HG02938 (cell line): ENCODE results near the gene DNASE1L1.

ENCODE experiments used
- ATAC-seq: cut with Tn5 transposase; IDR thresholded peaks from one replicate; pipeline ENCODE4 v1.9.1; 2021; ENCODE audit warnings: mild to moderate bottlenecking, moderate library complexity; ENCODE audit not compliant: unreplicated experiment

The DNASE1L1 gene

DNA sequence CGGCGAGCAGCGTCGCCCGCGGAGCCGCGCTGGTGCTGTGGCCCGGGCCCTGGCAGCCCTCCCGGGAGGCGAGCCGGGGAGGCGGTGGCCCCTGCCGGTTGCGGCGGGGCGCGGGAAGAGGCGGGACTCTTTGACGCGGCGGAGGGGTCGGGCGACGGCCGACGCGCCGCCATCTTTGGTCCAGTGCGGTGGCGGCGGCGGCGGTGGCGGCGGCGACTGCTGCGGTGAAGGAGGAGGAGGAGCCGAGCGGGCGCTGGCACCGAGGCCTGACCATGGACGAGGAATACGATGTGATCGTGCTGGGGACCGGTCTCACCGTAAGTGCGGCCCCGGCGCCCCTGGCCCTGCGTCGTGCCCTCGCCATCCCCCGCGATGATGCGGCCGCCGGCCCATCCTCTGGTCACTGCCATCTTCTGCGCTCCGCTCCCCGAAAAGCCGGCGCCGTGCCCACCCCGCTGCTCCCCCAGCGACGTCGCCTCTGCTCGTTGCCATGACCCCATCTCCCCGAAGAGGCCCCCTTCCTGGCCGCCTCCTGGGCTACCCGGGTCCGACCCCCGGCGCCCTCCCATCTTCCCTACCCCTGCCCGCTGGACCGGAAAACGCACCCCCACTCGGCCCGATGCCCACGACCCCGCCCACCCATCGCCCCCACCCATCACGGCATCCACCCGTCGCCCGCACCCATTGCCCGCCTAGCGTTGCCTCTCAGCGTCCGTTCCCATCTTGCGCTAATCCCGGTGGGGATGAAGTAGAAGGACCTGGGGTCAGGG lies 28.1 kb upstream of the DNASE1L1 start, which contains the start of gene GDI1:
Gene GDI1 (plus strand): TSS at position 172 of the 770 bp plus-strand sequence. CDS start 101 bp downstream, at position 273.
- ATAC-seq, result no peak

DNA sequence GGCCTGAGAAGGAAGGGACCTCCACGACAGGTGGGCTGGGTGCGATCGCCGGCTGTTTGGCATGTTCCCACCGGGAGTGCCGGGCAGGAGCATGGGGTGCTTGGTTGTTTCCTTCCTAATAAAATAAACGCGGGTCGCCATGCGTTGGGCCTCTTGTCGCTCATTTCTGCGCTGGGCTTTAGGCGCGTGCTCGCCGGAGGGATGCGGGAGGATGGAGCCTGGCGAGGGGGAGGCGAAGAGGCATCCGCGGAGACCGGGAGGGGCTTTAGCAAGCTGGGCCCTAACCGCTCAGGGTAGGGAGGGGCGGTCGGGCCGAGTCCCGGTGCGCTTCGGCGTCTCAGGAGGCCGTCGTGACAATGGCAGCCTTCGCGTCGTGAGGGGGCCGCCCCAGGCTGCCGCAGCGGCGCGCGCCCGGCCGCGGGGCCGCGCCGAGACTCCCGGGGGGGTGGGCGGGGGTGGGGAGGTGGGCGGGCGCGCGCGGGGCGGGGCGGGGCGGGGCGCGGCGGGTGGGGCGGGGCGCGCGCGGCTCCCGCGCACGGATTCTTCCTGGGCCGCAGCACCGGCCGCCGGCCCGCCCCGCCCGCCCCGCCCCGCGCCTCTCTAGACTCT lies 27.4 kb upstream of the DNASE1L1 start:
- ATAC-seq, result no peak

DNA sequence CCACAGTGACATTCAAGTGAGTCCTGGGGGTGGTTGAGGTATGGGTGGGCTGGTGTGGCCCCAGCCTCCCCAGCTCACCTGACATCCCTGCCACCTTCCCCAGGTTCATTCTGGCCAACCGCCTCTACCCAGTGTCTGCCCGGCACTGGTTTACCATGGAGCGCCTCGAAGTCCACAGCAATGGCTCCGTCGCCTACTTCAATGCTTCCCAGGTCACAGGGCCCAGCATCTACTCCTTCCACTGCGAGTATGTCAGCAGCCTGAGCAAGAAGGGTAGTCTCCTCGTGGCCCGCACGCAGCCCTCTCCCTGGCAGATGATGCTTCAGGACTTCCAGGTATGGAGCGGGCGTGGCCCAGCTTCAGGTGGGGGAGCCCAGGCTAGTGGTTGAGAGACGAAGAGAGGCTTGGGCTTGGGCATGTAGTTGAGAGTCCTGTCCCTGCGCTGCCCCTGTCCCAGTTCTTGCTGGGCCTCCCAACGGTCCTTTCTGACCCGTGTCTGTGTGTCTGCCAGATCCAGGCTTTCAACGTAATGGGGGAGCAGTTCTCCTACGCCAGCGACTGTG lies 26.2 kb upstream of the DNASE1L1 start:
- ATAC-seq, result no peak

DNA sequence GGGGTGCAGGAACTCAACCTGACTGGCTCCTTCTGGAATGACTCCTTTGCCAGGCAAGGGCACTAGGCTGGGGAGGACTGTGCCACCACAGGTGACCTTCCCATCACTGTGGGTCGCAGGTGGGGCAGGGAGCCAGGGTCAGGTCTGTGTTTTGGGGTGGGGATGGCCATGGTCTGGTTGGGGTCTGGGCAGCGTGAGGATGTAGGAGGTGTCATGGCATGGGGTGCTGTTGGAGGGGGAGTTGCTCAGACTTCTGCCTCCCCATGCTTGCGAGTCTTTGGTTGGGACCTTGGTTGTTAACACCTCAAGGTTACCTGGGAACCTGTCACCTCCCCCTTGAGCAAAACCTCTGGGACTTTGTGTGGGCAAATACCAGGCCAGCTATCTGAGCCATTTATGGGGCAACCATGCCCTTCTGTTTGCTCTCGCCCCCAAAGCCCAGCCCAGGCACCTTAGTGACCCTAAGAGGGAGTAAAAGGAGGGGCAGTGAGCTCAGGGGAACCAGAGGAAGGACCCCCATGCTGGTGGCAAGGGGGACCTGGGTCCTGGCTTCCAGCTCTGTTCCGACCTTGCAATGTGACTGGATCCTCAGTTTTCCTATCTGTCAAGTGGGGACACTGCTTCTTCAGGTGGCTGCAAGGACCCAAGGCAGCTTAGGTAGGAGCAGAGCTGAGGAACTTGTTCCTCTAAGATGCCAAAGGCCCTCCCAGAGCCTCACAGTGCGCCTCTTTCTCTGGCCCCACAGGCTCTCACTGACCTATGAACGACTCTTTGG lies 25.5 kb upstream of the DNASE1L1 start:
- ATAC-seq, result no peak

DNA sequence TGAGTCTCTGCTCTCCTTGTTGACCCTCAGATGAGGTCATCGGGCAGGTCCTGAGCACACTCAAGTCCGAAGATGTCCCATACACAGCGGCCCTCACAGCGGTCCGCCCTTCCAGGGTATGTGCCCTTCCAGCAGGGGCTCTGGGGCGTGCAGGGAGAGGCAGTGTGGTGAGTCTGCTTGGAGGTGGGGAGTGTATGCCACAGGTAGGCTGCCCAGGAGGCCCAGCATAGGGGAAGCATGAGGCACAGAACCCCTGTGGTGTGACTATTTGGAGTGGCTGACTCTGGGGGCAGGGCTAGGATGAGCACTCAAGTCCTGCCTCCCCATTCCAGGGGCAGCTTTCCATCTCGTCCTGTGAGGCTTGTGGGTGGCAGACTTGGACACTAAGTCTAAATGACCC lies 24.6 kb upstream of the DNASE1L1 start:
- ATAC-seq, result no peak

DNA sequence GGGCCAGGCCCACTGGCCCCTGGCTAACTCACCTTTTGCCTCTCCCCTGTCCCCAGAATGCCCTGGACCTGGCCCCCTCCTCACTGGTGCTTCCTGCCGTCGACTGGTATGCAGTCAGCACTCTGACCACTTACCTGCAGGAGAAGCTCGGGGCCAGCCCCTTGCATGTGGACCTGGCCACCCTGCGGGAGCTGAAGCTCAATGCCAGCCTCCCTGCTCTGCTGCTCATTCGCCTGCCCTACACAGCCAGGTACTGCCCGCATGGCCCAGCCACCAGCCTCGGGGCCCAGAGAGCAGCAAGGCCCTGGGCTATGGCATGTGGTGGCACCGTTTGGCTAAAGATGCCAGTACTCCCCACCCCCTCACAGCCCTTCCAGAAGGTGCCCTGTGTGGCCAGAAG lies 23.2 kb upstream of the DNASE1L1 start:
- no peak for ATAC-seq

DNA sequence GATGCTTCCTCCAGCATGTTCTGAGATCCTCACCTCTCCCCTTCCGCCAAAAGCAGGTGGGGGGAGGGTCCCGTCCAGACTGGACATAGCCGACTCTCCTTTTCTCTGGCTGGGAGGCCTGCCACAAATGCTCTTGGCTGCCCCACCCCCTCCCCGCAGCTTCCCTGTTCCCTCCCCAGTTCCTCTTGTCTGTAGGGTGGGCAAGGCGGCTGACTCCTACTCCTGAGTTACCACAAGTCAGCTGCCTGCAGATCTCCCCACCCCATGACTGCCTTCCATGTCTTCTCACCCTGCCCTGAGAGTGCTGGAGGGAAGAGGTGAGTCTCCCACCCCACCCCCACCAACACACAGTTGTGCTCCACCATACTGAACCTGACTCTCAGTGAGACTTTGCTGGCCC lies 22.3 kb upstream of the DNASE1L1 start:
- no peak for ATAC-seq

DNA sequence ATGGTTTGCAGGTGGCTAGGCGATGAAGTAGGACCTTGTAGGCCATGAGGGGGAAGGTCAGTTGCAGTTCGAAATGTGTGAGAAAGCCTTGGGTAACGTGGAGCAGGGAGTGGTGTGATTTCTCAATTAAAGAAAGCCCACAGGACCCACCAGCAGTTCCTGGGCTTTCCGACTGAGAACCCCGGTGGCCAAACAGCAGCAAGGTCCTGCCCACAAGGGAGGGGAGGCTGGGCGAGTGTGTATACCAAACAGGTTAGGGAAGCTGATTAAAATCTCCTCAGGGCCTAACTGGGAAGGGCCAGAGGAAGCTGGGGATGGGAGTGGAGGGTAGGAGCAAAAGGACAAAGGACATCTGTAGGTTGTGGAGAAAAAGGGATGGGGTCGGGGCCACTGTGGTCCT lies 21.9 kb upstream of the DNASE1L1 start:
- ATAC-seq, result no peak

DNA sequence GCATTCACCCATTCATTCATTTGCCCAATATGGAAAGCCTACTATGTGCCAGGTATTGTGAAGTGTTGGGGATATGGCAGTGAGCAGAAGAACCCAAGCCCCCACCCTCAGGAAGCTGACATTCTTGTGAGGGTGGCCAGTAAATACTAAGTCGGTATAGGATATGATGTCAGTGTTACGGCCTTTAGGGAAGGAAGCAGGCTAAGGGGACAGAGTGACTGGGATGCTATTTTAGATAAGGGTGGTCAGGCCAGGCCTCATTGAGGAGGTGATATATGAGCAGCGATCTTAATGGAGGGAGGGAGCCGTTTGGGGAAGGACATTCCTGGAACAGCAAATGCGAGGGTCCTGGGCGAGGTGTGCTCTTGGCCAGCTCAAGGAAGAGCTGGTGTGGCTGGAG lies 21.4 kb upstream of the DNASE1L1 start:
- ATAC-seq, result no peak

DNA sequence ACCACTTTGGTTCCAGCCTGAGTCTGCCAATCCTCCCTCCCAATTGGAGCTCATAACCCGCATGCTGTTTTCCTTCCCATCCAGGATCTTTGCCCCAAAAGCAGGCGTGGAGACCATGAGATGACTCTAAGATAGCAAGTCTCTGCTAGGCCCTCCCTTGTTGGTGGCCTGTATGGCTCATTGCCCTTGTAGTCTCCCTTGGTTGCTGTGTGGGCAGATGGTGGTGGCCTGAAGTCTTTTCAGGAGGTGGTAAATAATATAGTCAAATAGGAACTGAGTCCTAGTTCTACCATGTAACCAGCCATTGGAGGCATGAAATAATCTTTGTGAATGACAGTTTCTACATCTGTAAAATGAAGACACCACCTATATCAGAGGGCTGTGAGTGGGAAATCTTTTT lies 20.7 kb upstream of the DNASE1L1 start:
- ATAC-seq, result no peak

DNA sequence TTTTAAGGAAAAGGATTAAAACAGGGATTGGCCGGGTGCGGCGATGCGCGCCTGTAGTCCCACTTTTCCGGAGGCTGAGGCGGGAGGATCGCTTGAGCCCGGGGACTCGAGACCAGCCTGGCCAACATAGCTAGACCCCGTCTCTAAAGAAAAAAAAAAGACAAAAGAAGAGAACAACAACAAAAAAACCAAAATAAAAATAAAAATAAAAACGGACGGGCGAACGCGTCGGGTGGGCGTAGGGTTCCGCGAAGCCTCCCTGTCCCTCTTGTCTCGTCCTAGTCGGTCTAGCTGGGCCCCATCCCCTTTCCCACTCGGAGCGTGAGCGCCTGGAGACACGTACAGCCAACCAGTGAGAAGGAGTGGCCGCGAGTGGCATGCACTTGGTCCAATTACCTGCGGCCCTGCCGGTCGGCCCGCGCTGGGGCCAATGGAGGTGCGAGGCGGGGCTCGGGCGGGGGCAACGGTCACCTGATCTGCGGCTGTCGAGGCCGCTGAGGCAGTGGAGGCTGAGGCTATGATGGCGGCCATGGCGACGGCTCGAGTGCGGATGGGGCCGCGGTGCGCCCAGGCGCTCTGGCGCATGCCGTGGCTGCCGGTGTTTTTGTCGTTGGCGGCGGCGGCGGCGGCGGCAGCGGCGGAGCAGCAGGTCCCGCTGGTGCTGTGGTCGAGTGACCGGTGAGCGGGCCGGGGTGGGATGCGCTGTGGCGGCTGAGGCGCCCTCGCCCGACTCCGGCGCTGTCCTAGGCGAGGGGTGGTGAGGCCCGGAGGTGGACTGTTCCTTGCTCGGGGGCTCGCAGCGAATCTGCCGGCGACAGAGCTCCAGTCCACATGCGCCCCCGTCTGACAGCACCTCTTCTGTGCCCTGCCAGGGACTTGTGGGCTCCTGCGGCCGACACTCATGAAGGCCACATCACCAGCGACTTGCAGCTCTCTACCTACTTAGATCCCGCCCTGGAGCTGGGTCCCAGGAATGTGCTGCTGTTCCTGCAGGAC lies 19.4 kb upstream of the DNASE1L1 start, which contains the start of gene ATP6AP1:
Gene ATP6AP1 (plus strand): TSS at position 502 of the 996 bp plus-strand sequence. CDS start 16 bp downstream, at position 518.
- peak; percentile 95 for ATAC-seq

DNA sequence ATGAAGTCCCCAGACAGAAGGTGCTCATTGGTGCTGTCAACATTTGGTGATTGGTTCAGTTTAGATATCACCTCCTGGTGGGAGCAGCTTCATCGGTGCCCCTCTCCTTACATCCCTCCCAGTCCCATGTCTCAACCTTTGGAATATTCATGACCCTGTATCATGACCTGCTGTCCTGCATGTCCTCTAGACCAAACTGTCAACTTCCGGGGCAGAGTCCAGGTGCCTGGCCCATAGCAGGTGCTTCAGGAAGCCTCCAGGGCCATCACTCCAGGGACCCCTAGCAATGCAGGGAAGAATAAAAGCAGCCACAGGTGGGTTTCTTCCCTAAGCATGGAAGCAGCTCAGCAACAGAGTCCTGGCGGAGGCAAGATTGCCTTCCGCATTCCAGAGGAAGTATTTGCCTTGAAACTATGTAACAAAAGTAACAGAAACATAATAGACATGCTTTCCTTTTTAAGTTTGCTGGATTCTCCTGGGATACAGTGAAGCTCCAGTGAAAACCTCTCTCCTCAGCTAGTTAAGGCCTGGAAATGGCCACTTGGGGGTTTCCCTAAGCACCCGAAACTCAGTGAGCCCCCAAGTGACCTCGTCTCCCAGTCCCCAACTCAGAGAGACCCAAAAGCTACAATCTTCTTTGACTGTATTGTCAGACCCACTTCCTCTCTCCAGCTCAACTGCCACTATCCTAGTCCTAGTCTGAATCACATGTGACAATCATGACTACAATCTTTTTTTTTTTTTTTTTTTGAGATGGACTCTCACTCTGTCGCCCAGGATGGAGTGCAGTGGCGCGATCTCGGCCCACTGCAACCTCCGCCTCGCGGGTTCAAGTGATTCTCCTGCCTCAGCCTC lies 18.1 kb upstream of the DNASE1L1 start:
- no peak for ATAC-seq

DNA sequence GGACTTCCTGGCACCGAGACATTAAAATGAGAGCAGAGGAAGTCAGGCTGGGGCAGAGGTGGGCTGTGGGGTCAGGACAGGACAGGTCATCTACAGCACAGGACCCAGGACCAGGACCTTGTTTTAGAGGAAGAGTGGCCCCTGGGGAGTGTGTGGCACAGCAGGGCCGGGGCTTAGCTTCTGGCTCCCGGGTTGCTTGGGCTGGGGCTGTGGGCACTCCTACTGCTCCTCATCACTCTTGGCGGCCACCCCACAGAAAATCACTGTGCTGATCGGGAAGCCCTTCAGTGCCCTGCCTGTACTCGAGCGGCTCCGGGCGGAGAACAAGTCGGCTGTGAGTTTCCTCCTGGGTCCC lies 11.3 kb upstream of the DNASE1L1 start:
- ATAC-seq, result no peak

DNA sequence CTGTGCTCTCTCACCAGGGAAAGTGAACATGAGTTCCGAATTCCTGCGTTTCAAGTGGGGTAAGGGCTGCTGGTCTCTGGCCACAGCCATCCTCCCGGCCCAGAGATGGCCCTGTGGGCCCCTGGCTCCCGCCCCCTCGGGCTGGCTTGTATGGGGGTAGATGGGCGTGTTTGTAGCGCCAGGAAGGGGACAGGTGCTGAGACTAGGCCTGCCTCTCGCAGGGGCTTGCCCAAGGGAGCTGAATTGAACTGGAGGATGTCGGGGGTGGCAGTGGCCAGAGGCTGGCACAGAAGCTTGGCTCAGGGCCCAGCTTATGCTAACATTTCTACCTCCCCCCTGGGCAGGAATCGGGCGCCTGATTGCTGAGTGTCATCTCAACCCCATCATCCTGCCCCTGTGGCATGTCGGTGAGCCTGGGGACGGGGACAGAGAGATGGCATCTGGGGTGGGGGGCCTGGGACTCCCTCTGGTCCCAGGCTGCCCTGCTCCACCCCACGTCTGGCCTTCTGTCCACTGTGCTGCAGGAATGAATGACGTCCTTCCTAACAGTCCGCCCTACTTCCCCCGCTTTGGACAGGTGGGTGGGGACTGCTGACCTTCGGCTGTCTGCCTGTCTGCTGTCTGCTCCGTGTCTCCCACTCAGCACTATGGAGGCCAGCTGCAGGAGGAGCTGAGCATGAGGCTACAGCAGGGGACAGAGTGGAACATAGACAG lies 10.8 kb upstream of the DNASE1L1 start:
- no peak for ATAC-seq

DNA sequence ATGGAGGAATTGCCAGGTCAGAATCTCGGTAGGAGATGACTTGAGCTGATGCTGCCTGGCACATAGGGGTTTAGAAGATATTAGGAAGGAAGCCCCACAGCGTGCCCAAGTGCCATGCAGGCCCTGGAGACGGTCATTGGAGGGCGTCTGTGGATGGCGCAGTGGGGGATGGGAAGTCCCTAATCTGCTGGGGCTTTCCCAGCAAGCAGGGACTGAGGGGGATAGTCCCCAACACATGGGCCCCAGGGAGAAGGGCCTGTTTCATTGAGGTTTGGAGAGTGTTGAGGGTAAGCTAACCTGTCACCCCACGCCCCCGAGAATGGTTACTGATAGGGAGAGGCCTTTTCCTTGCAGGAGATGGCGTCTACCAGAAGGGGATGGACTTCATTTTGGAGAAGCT lies 10.1 kb upstream of the DNASE1L1 start:
- no peak for ATAC-seq

DNA sequence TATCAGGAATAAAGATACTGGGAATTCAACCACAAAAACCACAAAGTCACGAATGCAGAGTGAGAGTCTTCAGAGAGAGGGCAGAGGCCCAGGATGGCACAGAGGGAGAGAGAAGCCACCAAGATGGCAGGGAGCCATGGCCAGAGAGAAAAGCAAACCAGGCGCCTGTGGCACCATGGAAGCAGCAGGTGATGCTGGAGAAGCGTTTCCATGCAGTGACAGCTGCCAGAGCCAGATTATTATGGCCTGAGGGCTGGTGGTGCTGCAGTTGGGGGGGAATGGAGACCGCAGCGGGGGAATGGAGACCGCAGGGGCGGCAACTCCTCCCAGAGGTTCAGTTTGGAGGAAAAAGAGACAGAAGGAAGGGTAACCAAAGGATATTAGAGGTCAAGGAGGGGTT lies 8.1 kb upstream of the DNASE1L1 start:
- ATAC-seq, result no peak

DNA sequence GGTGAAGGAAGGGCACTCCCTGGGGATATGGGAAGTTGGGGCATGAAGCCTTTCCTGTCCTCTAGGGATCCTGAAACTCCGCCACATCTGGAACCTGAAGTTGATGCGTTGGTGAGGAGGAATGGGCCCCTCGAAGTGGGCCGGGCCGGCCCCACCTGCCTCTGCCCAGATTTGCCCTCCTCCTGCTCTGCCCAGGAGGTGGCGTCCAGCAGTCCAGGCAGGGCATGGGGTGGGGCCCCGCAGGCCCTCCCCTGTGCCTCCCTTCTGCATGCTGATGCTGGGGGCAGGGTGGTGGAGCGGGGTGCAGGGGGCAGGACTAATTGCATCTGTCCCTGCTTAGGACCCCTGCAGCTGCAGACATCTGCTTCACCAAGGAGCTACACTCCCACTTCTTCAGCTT lies 4.1 kb upstream of the DNASE1L1 start:
- no peak for ATAC-seq

DNA sequence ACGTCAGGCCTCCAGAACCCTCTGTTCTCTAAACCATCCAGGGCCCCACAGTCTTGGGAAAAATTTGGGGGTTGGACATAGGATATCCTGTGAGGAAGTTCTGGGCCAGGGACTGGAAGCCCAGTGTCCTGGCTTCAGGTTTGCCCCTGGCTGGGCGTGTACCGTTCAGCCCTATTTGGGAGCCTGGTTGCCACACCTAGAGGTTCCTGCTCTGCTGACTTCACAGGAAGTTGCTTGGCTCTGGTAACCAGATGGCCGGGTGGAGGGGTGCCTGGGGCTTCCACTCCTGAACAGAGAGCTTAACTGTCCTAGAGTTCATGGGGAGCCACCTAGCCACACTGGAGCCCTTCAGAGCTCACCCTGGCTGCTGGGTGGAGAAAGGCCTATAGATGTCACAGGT lies 3.4 kb upstream of the DNASE1L1 start:
- no peak for ATAC-seq

DNA sequence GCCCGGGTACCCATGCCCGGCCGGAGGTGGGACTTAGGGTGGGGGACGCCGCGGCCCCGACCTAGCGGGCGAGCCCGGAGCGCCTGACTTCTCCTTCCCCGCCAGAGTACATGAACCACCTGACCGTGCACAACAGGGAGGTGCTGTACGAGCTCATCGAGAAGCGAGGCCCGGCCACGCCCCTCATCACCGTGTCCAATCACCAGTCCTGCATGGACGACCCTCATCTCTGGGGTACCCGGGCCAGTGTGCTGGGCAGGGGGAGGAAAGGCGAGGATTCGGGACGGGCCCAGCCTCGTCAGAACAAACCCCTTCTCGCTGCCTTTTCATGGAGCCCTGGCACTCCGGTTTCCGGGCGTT lies 2.9 kb upstream of the DNASE1L1 start:
- peak; percentile 58 for ATAC-seq
